Prostate gland (tissue), 2 donors: ENCODE results near the gene SRGAP3. TPM values are rescaled to one million over a fixed set of nuclear protein-coding genes. Genes with fewer than 3 reads are reported as not detected.

ENCODE experiments used
- DNase-seq: peaks from one replicate; pipeline ENCODE4 v3.0.0-alpha.2; 2019; ENCODE audit warnings: low spot score
- H3K27ac ChIP-seq, 2 donors: fragments of 200-600 bp; sonication (generic); 2 replicates each; pipeline ENCODE4 v1.5.1; 2017 to 2019
- H3K27me3 ChIP-seq: fragments of 200-600 bp; sonication (generic); replicated peaks from 2 replicates; pipeline ENCODE4 v1.5.1; 2019; ENCODE audit not compliant: insufficient read depth
- H3K36me3 ChIP-seq, 2 donors: fragments of 200-600 bp; sonication (generic); 1 replicate in 1 of 2; 2 replicates in 1 of 2; pipeline versions ENCODE4 v1.5.1 to v1.8.1; 2017 to 2019
- H3K4me1 ChIP-seq: fragments of 200-600 bp; sonication (generic); replicated peaks from 2 replicates; pipeline ENCODE4 v1.5.1; 2019
- H3K4me3 ChIP-seq, 2 donors: fragments of 200-600 bp; sonication (generic); 2 replicates each; pipeline ENCODE4 v1.5.1; 2017 to 2019
- H3K9me3 ChIP-seq: fragments of 200-600 bp; sonication (generic); 2 replicates; pipeline ENCODE4 v1.5.1; 2017
- POLR2A ChIP-seq: fragments of 450-650 bp; IDR thresholded peaks from one replicate; pipeline ENCODE4 v1.6.1; 2016; ENCODE audit warnings: antibody characterized with exemption, mild to moderate bottlenecking
- POLR2AphosphoS5 ChIP-seq: sonication (generic); formaldehyde crosslinking; IDR thresholded peaks from one replicate; pipeline ENCODE4 v1.6.1; 2017; ENCODE audit warnings: antibody characterized with exemption
- WGBS: methylation state at CpG from one replicate; pipeline ENCODE4 v1.1.5; 2018; 5-methylcytosine and 5-hydroxymethylcytosine counted together
- intact Hi-C: fragments of 100-400 bp; cut with DNase I; formaldehyde crosslinking; loops from one replicate; pipeline ENCODE4 v1.14.2; 2022
- total RNA-seq, 2 donors: library from RNA; depleted of rRNA; stranded (reverse); fragments of >200 nt; gene quantifications; one replicate each; pipeline ENCODE4 v1.1.0, GENCODE V29; 2016
- TF ChIP-seq, protein P1 (sequence below), 4 experiments: fragments of 200-600 bp in 2 of 4; fragments of 450-650 bp in 2 of 4; sonication (generic) in 2 of 4; IDR thresholded peaks; 1 replicate in 3 of 4; 2 replicates in 1 of 4; pipeline ENCODE4 v1.5.1; 2016 to 2019; ENCODE audit warnings: antibody characterized with exemption in 4 of 4, mild to moderate bottlenecking in 2 of 4, moderate library complexity in 2 of 4

Gene SRGAP3
- total RNA-seq, 2 donors from 2014 or later, result 23.6 to 50.3 TPM

DNA sequence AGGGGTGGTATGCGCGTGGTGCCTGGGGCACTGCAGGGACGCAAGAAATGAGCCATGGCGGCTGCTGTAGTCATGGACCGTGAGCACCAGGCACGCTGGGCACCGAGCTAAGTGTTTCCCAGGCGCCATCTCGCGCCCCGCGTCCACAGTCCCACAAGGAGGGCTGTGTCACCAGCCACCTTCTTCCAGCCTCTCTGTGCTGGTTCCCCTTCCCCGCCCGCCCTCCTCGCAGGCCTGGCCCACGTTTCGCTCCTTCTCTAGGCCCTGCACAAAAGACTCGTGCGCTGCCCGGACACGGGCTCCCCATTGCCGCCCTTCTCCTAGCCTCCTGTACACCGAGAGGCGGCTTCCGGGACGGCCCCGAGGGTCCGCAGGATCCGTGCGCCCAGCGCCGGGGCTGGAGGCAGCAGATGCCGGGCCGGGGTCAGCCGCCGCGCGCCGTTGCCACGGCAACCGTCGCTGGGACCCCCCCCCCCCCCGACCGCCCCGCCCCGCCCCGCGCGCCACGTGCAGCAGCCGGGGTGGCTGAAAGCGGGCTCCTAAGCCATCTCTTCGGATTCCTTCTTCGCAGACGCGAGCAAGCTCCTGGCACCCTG, 113.4 kb downstream of the SRGAP3 start:
- no peak overlapping the region for H3K27ac ChIP-seq
- intact Hi-C loops, result no loop called here
- WGBS, result 27% methylated on average over 55 of the region's 56 CpGs
- no peaks in the 10 kb centered on the region for H3K36me3 ChIP-seq
- no peaks in the 10 kb centered on the region for H3K9me3 ChIP-seq
- H3K4me1 ChIP-seq, result no peaks in the 10 kb centered on the region
- TF ChIP-seq, protein P1, sequence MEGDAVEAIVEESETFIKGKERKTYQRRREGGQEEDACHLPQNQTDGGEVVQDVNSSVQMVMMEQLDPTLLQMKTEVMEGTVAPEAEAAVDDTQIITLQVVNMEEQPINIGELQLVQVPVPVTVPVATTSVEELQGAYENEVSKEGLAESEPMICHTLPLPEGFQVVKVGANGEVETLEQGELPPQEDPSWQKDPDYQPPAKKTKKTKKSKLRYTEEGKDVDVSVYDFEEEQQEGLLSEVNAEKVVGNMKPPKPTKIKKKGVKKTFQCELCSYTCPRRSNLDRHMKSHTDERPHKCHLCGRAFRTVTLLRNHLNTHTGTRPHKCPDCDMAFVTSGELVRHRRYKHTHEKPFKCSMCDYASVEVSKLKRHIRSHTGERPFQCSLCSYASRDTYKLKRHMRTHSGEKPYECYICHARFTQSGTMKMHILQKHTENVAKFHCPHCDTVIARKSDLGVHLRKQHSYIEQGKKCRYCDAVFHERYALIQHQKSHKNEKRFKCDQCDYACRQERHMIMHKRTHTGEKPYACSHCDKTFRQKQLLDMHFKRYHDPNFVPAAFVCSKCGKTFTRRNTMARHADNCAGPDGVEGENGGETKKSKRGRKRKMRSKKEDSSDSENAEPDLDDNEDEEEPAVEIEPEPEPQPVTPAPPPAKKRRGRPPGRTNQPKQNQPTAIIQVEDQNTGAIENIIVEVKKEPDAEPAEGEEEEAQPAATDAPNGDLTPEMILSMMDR (IDR thresholded peaks at IDR 0.05), result no peak
- TF ChIP-seq POLR2A (no peak), POLR2AphosphoS5 (no peak)
- H3K27me3 ChIP-seq, result peaks cover 2% of the 10 kb centered on the region
- no peak overlapping the region for H3K4me3 ChIP-seq
- no peak for DNase-seq

GRCh38 chr3:9135526-9135925, 113.9 kb downstream of the SRGAP3 start:
- no peak for DNase-seq
- TF ChIP-seq POLR2AphosphoS5 (no peak), POLR2A (no peak)
- TF ChIP-seq, protein P1 (IDR thresholded peaks at IDR 0.05), result no peak
- Histone ChIP-seq H3K4me1 (no peaks in the 10 kb centered on the region), H3K4me3 (no peak overlapping the region), H3K9me3 (no peaks in the 10 kb centered on the region), H3K27ac (no peak overlapping the region), H3K36me3 (no peaks in the 10 kb centered on the region), H3K27me3 (peaks cover 2% of the 10 kb centered on the region)
- WGBS, result 88% methylated on average over 6 of the region's 6 CpGs
- intact Hi-C loops, result no loop called here

GRCh38 chr3:9133656-9134055, 115.8 kb downstream of the SRGAP3 start:
- no peaks in the 10 kb centered on the region for H3K27me3 ChIP-seq
- no peak overlapping the region for H3K27ac ChIP-seq
- TF ChIP-seq, protein P1 (IDR thresholded peaks at IDR 0.05), result no peak
- TF ChIP-seq POLR2A, result no peak
- no peak for TF ChIP-seq POLR2AphosphoS5
- DNase-seq, result no peak
- no peak overlapping the region for H3K4me3 ChIP-seq
- 48% methylated on average over 3 of the region's 3 CpGs for WGBS
- intact Hi-C loops, result no loop called here
- no peaks in the 10 kb centered on the region for H3K4me1 ChIP-seq
- H3K36me3 ChIP-seq, result no peaks in the 10 kb centered on the region
- H3K9me3 ChIP-seq, result no peaks in the 10 kb centered on the region

- intact Hi-C loops, result no loop called here
- 43% methylated on average over 8 of the region's 8 CpGs for WGBS
- Histone ChIP-seq H3K27me3 (no peaks in the 10 kb centered on the region), H3K27ac (no peak overlapping the region), H3K9me3 (no peaks in the 10 kb centered on the region), H3K4me1 (no peaks in the 10 kb centered on the region), H3K36me3 (no peaks in the 10 kb centered on the region), H3K4me3 (no peak overlapping the region)
- no peak for TF ChIP-seq POLR2AphosphoS5
- no peak for TF ChIP-seq POLR2A
- no peak for DNase-seq
Measured at GRCh38 chr3:9130345-9131305, 118.8 kb downstream of the SRGAP3 start.

DNA sequence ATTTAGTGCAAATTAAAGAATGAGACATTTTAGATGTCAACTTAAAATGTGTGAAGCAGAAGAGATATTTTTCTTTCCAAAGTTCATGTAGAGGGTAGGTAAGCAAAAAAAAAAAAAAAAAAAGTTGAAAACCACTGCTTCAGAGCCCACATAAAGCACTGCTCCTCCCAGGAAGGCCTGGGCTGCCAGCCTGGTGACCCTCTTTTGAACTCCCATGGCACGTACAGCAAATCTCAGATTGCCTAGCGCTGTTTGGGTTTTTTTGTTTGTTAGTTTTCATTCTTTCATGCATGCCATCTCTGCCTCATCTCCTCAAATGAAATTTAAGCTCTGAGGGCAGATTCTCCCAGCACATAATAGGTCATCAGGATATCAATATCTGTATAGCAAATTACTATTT, 120.1 kb downstream of the SRGAP3 start:
- H3K27ac ChIP-seq, result no peak overlapping the region
- intact Hi-C loops, result no loop called here

More for the DNA sequence above, 120.1 kb downstream of the SRGAP3 start:
- TF ChIP-seq POLR2A (no peak), POLR2AphosphoS5 (no peak)
- TF ChIP-seq, protein P1 (IDR thresholded peaks at IDR 0.05), result no peak
- no peak for DNase-seq
- no peaks in the 10 kb centered on the region for H3K4me1 ChIP-seq
- 45% methylated on average over 2 of the region's 2 CpGs for WGBS
- no peaks in the 10 kb centered on the region for H3K36me3 ChIP-seq
- no peak overlapping the region for H3K4me3 ChIP-seq
- no peaks in the 10 kb centered on the region for H3K9me3 ChIP-seq
- H3K27me3 ChIP-seq, result no peaks in the 10 kb centered on the region
